ENCODE results near the gene COLEC12. TPM values are rescaled to one million over a fixed set of nuclear protein-coding genes. Genes with fewer than 3 reads are reported as not detected.

COLEC12 gene
- total RNA-seq, 4 donors from 2014 or later = 8.3 to 22.2 (median 21.4) TPM

GRCh38 chr18:273525-273924 is 227.0 kb downstream of the COLEC12 start:
- H3K27me3 ChIP-seq = no peaks in the 10 kb centered on the region
- no peak for TF ChIP-seq POLR2A (IDR thresholded peaks at IDR 0.05)
- TF ChIP-seq EP300 (IDR thresholded peaks at IDR 0.05) = no peak
- DNase-seq (ENCODE audit: low spot score in 2 of 2) = no peak
- no peaks in the 10 kb centered on the region for H3K36me3 ChIP-seq
- H3K9me3 ChIP-seq = peaks cover 0 to 11% (median 3%) of the 10 kb centered on the region in 4 donors
- H3K4me1 ChIP-seq = peaks cover 0 to 12% (median 9%) of the 10 kb centered on the region in 4 donors
- no peak overlapping the region for H3K27ac ChIP-seq
- H3K4me3 ChIP-seq = no peak overlapping the region
- WGBS, 2 donors = 92% methylated on average over 3 of the region's 3 CpGs

GRCh38 chr18:272650-273049 is 227.9 kb downstream of the COLEC12 start:
- no peak overlapping the region for H3K27ac ChIP-seq
- no peak for DNase-seq (ENCODE audit: low spot score in 2 of 2)
- 92 to 93% methylated on average over 2 of the region's 2 CpGs for WGBS, 2 donors

GRCh38 chr18:269480-270095 is 230.9 kb downstream of the COLEC12 start:
- TF ChIP-seq EP300 (IDR thresholded peaks at IDR 0.05) (no peak), CTCF (IDR thresholded peaks at IDR 0.05) (no peak), POLR2A (IDR thresholded peaks at IDR 0.05) (no peak)
- Histone ChIP-seq H3K9me3 (no peaks in the 10 kb centered on the region), H3K36me3 (peaks cover 0 to 4% (median 0%) of the 10 kb centered on the region in 3 donors), H3K27ac (no peak overlapping the region), H3K4me1 (peaks cover 0 to 29% (median 14%) of the 10 kb centered on the region in 4 donors), H3K27me3 (no peaks in the 10 kb centered on the region), H3K4me3 (no peak overlapping the region)
- 73 to 77% methylated on average over 6 of the region's 6 CpGs for WGBS, 2 donors
- no peak for DNase-seq (ENCODE audit: low spot score in 2 of 2)

More at GRCh38 chr18:272650-273049, 227.9 kb downstream of the COLEC12 start:
- Histone ChIP-seq H3K9me3 (peaks cover 0 to 2% (median 0%) of the 10 kb centered on the region in 4 donors), H3K36me3 (no peaks in the 10 kb centered on the region), H3K4me1 (peaks cover 0 to 12% (median 9%) of the 10 kb centered on the region in 4 donors), H3K27me3 (no peaks in the 10 kb centered on the region), H3K4me3 (no peak overlapping the region)
- TF ChIP-seq EP300 (IDR thresholded peaks at IDR 0.05) (no peak), CTCF (IDR thresholded peaks at IDR 0.05) (no peak), POLR2A (IDR thresholded peaks at IDR 0.05) (no peak)

GRCh38 chr18:267688-268552 is 232.6 kb downstream of the COLEC12 start, which contains the start of gene THOC1:
TSS of gene THOC1 (minus strand) at chr18:268047. CDS start at chr18:268019, 28 bp downstream.
- peak within 1 kb of the TSS; percentile 74 to 94 (median 92) for H3K27ac ChIP-seq
- H3K4me1 ChIP-seq = peaks cover 0 to 29% (median 14%) of the 10 kb centered on the region in 4 donors
- H3K36me3 ChIP-seq = peaks cover 0 to 21% (median 7%) of the 10 kb centered on the region in 3 donors
- no peaks in the 10 kb centered on the region for H3K9me3 ChIP-seq
- H3K27me3 ChIP-seq = no peaks in the 10 kb centered on the region
- 0 to 1% methylated on average over 49 to 65 of the region's 69 CpGs for WGBS, 2 donors
- peak within 1 kb of the TSS; percentile 80 to 92 (median 88) for H3K4me3 ChIP-seq
- peak; percentile 82 to 85 for DNase-seq (ENCODE audit: low spot score in 2 of 2)
- peak; percentile 70 to 76 for TF ChIP-seq POLR2A (IDR thresholded peaks at IDR 0.05)
- TF ChIP-seq CTCF (IDR thresholded peaks at IDR 0.05) = peak in 1 of 5 experiments; percentile 26
- TF ChIP-seq EP300 (IDR thresholded peaks at IDR 0.05) = peak; percentile 69 to 96

GRCh38 chr18:267380-267687 is 233.2 kb downstream of the COLEC12 start:
- Histone ChIP-seq H3K27me3 (no peaks in the 10 kb centered on the region), H3K4me3 (peak overlapping the region; percentile 80 to 92 (median 88)), H3K36me3 (peaks cover 0 to 27% (median 12%) of the 10 kb centered on the region in 3 donors), H3K4me1 (peaks cover 0 to 29% (median 14%) of the 10 kb centered on the region in 4 donors), H3K27ac (peak overlapping the region; percentile 74 to 94 (median 92)), H3K9me3 (no peaks in the 10 kb centered on the region)
- no peak for TF ChIP-seq POLR2A (IDR thresholded peaks at IDR 0.05)
- no peak for TF ChIP-seq CTCF (IDR thresholded peaks at IDR 0.05)
- no peak for TF ChIP-seq EP300 (IDR thresholded peaks at IDR 0.05)
- DNase-seq (ENCODE audit: low spot score in 2 of 2) = no peak
- WGBS, 2 donors = 0% methylated on average over 9 of the region's 9 CpGs

Other genes starting within 250 kb of the COLEC12 start
- gene THOC1, start 232.7 kb downstream of the COLEC12 start, total RNA-seq = 10 to 100 TPM; 43.3 to 53.4 (median 50.7) TPM
- gene CETN1, start 79.7 kb upstream of the COLEC12 start, total RNA-seq = not detected
- 1 to 10 TPM in 1 of 4 donors, under 1 TPM in 1, not detected in 2; 0.59 to 1.8 TPM for gene CLUL1, start 96.3 kb upstream of the COLEC12 start, total RNA-seq
- gene TYMS, start 157.0 kb upstream of the COLEC12 start, total RNA-seq = 1 to 10 TPM in 1 of 4 donors, under 1 TPM in 2, not detected in 1; 0.84 to 4.2 (median 0.90) TPM
- 10 to 100 TPM; 37.0 to 86.9 (median 47.3) TPM for gene ENOSF1, start 211.9 kb upstream of the COLEC12 start, total RNA-seq